ENCODE data around the gene ACSL4.
"Not testable (repeated sequence)": the region's sequence is repeated elsewhere in the genome, so short reads cannot be mapped to it uniquely, and the experiment has no call there.

ACSL4 gene

DNA sequence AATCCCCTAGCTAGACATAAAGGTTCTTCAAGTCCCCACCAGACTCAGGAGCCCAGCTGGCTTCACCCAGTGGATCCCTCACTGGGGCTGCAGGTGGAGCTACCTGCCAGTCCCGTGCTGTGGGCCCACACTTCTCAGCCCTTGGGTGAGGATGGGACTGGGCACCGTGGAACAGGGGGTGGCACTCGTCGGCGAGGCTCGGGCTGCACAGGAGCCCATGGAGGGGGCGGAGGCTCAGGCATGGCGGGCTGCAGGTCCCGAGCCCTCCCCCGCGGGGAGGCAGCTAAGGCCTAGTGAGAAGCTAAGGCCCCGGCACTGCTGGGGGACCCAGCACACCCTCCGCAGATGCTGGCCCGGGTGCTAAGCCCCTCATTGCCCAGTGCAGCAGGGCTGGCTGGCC lies 16.1 kb upstream of the ACSL4 start:
- DNase-seq (ENCODE audit: low read depth in 2 of 2), result no peak
- TF ChIP-seq, protein P1, sequence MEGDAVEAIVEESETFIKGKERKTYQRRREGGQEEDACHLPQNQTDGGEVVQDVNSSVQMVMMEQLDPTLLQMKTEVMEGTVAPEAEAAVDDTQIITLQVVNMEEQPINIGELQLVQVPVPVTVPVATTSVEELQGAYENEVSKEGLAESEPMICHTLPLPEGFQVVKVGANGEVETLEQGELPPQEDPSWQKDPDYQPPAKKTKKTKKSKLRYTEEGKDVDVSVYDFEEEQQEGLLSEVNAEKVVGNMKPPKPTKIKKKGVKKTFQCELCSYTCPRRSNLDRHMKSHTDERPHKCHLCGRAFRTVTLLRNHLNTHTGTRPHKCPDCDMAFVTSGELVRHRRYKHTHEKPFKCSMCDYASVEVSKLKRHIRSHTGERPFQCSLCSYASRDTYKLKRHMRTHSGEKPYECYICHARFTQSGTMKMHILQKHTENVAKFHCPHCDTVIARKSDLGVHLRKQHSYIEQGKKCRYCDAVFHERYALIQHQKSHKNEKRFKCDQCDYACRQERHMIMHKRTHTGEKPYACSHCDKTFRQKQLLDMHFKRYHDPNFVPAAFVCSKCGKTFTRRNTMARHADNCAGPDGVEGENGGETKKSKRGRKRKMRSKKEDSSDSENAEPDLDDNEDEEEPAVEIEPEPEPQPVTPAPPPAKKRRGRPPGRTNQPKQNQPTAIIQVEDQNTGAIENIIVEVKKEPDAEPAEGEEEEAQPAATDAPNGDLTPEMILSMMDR (IDR thresholded peaks at IDR 0.05; ENCODE audit: low read depth, low read length), result no peak
- H3K4me3 ChIP-seq (replicated peaks in 1 of 2; ENCODE audit: low read depth in 2 of 2, low read length in 2 of 2), result no peak overlapping the region

DNA sequence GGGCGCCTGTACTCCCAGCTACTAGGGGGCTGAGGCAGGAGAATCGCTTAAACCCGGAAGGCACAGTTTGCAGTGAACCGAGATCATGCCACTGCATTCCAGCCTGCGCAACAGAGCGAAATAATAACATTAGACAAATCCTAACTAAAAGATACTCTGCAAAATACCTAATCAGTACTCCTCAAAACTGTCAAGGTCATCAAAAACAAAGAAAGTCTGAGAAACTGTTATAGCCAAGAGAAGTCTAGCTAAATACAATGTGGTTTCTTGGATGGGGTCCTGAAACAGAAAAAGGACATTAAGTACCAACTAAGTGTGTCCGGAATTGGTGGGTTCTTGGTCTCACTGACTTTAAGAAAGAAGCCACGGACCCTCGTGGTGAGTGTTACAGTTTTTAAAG lies 14.6 kb upstream of the ACSL4 start:
- TF ChIP-seq, protein P1 (IDR thresholded peaks at IDR 0.05; ENCODE audit: low read depth, low read length), result no peak
- no peak for DNase-seq (ENCODE audit: low read depth in 2 of 2)
- H3K4me3 ChIP-seq (replicated peaks in 1 of 2; ENCODE audit: low read depth in 2 of 2, low read length in 2 of 2), result no peak overlapping the region

DNA sequence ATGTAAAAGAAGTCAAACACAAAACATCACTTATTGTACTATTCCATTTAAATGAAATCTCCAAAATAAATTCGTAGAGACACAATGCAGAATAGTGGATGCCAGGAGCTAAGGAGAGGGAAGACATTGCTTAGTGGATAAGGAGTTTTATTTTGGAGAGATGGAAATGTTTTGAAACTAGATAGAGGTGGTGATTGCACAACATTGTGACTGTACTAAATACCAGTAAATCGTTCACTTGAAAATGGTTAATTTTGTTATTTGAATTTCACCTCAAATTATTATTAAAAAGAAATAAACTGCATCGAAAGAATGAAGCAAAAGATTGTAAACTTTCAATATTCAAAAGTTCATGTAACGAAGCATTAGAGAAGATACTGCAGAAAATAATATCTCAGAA lies 9.7 kb upstream of the ACSL4 start:
- H3K4me3 ChIP-seq (replicated peaks in 1 of 2; ENCODE audit: low read depth in 2 of 2, low read length in 2 of 2), result no peak overlapping the region
- TF ChIP-seq, protein P1 (IDR thresholded peaks at IDR 0.05; ENCODE audit: low read depth, low read length), result no peak
- peak in 1 of 2 donors; percentile 25 for DNase-seq (ENCODE audit: low read depth in 2 of 2)

DNA sequence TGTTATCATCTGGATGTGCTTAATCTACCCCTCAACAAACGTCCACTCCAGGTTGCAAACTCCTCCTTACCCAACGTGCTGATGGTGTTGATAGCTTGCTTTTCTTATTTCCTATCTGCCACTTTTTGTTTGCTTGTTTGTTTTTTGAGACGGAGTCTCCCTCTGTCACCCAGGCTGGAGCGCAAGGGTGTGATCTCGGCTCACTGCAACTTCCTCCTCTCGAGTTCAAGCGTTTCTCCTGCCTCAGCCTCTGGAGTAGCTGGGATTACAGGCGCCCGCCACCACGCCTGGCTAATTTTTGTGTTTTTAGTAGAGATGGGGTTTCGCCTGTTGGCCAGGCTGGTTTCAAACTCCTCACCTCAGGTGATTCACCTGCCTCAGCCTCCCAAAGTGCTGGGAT lies 7.8 kb upstream of the ACSL4 start:
- not testable (repeated sequence) for H3K4me3 ChIP-seq (replicated peaks in 1 of 2; ENCODE audit: low read depth in 2 of 2, low read length in 2 of 2); DNase-seq (ENCODE audit: low read depth in 2 of 2)

DNA sequence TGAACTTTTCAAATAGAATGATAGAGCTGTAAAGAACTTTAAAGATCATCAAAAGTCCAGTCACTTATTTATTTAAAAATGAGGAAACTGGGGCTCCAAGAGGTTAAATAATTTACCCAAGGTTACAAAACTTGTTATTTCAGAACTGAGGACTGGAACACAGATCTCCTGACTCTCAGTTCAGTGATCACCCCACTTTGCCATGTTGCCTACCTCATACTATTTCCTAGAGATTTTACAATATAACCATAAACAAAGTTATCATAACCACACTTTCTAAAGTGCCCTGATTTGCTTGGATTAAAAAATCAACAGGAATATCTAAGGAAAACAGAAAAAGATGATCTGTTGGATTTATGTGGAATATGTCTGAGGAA lies 7.4 kb upstream of the ACSL4 start:
- TF ChIP-seq, protein P1 (IDR thresholded peaks at IDR 0.05; ENCODE audit: low read depth, low read length), result no peak

DNA sequence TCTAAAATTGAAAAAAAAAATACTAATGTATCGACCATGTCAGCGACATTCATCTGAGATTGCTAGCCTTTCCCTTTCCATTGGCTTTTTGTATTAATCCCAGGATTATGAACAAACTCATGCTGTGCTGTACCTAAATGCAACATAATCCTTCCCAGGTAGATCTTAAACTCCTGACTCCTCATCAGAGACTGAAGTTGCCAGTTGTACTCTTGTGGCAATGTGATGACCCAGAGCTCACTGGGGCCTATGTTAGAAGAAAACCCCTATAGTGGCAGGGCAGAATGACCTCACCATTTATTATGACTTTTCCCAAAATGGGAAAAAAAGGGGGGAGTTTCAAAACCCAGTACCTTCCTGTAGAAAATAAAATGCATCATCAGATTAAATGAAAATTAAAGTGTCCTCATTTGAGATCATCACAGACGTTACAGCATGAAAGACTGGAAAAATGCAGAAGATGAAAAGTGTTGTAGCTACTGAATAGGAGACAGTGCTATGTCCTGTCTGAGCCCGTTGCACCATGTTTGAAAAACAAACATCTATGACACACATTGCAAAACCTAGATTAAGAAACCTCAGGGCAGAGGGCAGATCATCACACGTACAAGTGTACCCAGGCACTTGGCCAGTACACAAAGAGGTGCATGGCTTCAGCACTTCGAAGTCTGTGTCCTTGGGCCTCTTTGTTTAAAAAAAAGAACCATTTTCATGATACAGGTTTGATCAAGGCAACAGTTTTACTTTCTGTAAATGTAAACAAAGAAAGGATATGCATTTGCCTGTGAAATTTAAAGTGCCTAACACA lies 6.8 kb upstream of the ACSL4 start:
- no peak overlapping the region for H3K4me3 ChIP-seq (replicated peaks in 1 of 2; ENCODE audit: low read depth in 2 of 2, low read length in 2 of 2)
- DNase-seq (ENCODE audit: low read depth in 2 of 2), result peak; percentile 50 to 76
- TF ChIP-seq, protein P1 (IDR thresholded peaks at IDR 0.05; ENCODE audit: low read depth, low read length), result no peak

More for the DNA sequence above, 7.4 kb upstream of the ACSL4 start:
- no peak for DNase-seq (ENCODE audit: low read depth in 2 of 2)
- H3K4me3 ChIP-seq (replicated peaks in 1 of 2; ENCODE audit: low read depth in 2 of 2, low read length in 2 of 2), result no peak overlapping the region

DNA sequence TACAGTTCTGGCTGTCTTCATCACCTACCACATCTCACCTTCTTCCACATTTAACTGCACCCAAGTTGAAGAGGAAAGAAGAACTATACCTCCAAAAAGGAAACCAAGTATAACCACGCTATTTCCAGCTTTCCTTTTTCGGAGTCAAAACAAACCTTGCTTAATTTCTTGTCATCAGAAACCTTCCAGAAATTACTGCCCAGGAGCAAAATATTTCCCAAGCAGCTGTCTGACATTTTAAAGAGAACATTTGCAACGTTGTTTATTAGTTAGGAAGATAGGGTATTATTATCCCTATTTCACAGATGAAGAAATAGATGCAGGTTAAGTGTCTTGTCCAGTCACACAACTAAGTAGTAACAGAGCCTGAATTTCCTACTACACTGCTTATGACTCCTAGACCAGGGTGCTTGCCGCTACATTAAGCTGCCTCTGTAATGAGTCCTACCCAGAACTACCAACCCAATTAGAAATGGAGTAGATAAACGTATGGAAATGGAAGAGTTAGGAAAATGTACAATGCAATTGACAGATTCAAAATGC lies 2.2 kb upstream of the ACSL4 start:
- TF ChIP-seq, protein P1 (IDR thresholded peaks at IDR 0.05; ENCODE audit: low read depth, low read length), result no peak
- no peak overlapping the region for H3K4me3 ChIP-seq (replicated peaks in 1 of 2; ENCODE audit: low read depth in 2 of 2, low read length in 2 of 2)
- no peak for DNase-seq (ENCODE audit: low read depth in 2 of 2)
